NCI-H1417 treated with DMSO at 0.1 percent for 48 hours (cell line): ENCODE results near the gene CKM.

ENCODE experiments used
- DNase-seq: peaks from one replicate; lab custom pipeline; 2025; lab: John Stamatoyannopoulos, UW

CKM gene

DNA sequence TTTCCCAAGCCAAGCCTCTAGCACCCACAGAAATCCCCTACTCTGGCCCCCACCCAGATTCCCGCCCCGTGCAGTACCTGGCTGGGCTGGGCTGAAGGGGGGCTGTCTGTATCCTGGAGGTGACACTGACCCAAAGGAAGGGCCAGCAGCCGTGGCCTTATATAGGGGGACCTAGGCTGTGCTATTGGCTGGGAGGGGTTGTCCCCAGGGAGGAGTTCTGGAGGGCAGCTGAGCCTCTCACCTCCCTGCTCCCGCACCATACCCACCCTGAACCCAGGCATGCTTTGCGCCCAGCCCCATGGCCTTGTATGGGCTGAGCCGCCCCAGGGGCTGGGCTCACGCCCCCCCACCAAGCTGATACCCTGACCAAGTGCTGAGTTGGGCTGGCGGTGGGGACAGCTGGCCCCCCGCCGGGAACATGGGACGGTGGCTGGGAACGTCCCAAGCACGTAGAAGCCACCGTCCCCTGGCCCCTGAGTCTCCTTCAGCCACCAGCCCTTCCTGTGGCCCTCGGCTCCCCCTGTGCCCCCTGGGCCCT lies at the start of gene CKM:
Gene CKM, minus strand, starts transcription at position 132 of the 538 bp plus-strand sequence. CDS start 3,162 bp downstream, outside the sequence.
- no peak for DNase-seq

DNA sequence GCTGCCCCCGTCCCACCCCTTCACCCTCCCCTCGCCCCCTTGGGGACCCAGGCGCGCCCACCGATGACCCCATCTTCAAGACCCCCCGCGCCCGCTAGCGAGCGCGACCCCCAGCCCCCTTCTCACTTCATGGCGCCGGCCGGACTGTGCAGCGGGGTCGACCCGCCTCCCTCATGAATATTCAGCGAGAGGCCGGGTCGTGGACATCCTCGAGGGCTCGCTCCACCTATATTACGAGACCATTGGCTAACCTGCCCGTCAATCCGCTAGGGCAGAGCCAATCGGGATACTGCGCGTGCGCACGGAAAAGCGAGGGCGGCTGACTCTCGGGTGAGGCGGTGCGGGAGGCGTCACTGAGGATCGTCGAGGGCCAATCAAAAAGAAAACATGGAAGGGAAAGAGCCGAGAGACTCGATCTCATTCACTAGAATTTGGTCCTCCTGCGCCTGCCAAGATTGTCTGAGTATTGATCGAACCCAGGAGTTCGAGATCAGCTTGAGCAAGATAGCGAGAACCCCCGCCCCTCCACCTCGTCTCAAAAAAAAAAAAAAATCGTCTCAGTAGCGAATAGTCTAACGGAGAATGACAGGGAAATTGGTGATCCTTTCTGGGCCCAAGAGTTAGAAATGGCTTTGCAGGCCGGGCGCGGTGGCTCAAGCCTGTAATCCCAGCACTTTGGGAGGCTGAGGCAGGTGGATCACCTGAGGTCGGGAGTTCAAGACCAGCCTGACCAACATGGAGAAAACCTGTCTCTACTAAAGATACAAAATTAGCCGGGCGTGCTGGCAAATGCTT lies 47.9 kb upstream of the CKM start, which contains the start of gene ERCC2:
Gene ERCC2, minus strand, starts transcription at position 164 of the 795 bp plus-strand sequence. Its CDS starts 33 bp downstream, at position 131.
- DNase-seq: peak; percentile 78

DNA sequence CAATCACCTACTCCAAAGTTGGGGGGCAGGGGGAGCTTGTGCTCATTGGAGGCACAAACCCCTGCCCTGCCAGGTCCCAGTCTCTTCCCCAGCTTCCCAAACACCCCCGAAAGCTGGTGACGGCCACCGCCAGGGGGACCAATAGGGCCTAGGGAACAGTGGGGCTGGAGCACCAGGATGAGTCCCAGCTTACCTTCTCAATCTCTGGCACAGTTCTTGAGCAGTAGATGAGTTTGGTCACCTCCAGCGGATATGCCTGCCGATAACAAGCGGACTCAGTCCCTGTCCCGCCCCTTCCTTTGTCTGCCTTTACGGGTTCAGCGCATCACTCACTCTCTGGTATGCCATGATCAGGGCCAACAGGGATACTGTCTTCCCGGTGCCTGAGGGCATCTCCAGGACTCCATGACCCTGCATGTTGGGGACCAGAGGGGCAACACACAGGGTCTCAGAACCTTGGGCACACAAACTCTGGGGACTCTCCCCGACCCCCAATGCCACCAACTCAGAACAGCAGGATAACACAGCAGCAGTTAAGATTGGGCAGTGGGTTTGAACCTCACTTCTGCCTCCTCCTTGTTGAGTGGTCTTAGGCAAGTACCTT lies 46.2 kb upstream of the CKM start:
- no peak for DNase-seq

DNA sequence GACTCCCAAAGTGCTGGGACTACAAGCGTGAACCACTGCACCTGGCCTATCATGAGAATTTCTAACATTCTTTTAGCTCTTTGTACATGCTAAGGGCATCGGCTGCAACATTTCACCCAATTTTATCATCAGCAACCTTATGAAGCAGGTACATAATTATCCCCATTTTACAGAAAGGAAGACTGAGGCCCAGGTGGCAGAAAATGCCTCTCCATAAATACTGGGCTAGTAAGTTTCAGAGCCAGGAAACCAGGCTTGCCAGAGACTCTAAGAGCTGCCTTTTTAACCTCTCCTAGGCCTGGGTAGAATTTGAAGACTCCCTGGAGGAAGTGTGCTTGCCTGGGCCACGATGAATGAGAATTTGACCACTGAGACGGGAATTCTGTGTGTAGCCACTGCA lies 45.5 kb upstream of the CKM start:
- no peak for DNase-seq

DNA sequence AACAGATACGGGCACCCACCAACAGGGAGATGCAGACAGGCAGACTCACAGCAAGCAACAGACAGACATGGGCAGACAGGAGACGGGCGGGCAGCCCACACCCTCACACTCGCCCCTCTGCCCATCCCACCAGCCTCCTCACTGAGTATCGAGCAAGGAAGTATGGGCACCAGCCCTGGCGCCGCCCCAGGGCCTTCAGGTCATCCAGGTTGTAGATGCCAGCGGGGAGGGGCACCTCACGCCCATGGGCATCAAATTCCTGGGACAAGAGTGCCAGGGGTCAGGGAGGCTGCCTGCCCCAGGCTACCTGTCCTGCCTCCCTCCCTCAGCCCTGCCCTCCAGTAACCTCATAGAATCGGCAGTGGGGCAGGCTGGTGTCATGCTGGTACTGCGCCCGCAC lies 42.0 kb upstream of the CKM start:
- no peak for DNase-seq

DNA sequence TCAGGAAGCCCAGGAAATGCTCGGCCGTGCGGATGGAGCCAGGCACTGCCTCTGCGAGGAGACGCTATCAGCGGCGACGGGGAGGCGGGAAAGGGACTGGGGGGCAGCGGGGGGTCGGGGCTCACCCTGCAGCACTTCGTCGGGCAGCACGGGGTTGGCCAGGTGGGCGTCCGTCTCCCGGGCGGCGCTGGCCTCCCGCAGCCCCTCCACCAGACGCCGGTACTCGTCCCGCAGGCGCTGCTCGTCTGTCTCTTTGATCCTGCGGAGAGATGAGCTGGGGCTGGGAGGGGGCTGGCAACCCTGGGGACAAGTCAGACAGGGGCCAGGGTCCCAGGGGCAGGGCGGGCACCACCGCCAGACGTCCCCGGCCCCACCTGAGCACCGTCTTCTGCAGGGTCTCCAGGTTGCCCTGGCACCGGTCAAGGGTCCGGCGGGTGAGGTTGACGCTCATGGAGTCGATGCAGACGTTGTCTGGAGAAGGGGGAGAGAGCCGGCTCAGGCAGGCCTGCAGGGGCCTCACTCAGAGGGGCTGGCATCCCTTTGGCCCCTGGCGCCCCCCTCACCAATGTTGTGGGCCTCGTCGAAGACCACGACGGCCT lies 41.3 kb upstream of the CKM start:
- DNase-seq: no peak

DNA sequence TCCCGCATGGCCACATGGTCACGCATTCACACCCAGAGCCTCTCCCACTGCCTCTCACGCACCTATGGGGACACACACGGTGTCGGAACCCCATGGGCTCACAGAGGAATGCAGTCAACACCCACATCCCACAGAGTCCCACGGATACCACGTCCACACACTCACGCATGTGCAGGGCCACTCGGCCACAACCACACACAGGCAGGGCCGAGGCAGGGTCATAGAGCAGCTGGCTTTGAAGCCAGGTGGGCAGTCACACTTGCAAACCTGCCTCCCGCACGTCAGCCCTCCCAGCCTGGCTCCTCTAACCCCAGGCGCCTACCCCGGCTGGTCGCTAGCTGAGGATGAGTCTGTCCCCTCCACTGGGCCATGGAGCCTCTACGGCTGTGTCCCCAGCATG lies 39.6 kb upstream of the CKM start:
- no peak for DNase-seq

DNA sequence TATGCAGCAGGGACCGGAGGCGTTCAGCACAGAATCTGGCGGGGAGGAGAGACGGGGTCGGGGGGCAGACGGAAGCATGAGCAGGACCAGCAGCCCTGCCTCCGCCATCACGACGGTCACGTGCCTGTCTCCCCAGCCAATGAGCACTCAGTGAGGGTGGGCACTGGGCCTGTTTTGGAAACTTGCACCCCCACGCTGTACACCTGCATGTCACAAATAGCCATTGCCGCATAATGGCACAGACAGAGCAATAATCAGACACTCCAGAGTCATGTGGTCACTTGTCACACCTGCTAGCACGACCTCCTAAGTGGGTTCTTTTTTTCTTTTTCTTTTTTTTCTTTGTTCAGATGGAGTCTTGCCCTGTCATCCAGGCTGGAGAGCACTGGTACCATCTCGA lies 38.9 kb upstream of the CKM start:
- no peak for DNase-seq

DNA sequence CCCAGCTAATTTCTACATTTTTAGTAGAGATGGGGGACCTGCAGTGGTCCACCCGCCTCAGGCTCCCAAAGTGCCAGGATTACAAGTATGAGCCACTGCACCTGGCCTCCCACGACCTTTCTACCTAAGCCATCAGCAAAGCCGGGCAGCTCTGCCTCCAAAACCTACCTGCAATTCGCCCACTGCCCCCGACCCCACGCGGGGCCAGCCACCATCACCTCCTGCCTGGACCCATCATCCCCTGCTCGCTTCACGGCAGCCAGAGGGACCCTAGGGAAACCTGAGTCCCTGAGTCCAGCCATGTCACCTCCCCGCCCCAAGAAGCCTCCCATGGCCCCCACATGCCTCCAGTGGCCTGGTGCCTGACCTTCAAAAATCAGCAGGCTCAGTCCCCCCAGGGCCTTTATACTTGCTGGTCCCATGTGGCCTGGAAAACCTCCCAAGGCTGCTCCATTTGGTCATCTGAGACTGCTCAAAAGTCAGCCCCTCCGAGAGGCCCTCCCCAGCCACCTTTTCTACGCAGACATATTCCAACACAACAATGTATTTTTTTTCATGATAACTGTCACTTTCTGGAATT lies 35.6 kb upstream of the CKM start:
- DNase-seq: no peak

DNA sequence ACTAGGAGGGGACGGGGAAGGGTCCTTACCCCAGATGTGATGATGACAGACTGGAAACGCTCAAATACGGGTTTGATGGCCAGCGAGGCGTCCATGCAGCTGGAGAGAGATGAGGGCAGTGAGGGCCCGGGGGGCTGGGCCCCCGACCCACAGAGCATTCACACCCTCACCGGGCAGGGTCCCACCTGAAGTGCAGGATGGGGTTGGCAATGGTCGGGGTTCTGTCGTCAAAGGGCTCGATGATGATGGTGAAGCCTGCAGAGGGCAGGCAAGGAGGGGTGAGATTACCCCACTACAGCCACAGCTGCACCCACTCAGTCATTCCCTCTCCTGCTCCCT lies 34.7 kb upstream of the CKM start:
- DNase-seq: no peak

DNA sequence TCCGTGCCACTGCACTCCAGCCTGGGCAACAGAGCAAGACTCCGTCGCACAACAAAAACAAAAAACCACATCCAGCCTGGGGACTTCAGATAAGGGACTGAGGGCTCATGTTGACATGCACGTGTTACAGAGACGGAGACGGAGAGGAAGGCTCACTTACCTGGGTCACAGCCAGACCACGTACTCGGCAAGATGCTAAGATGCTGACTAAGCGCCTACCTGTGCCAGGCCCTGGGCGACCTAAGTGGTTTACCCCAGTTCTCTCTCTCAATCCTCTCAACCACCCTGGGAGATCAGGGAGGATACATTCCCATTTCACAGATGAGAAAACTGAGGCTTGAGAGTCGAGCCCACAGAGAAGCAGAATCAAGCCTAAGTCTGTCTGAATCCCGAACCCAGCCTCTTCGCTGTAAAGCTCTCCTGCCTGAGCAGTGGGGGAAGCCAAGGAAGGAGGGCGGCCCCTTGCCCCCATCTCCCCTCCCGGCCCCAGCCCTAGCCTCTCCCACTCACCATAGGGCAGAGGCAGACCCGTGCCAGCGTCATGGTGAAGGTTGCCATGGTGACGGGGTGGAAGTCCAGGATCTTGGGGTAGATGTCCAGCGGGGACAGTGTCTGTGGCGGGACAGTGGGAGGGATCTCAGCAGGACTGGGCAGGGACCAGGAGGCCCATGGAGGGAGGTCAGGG lies 34.2 kb upstream of the CKM start:
- DNase-seq: no peak

DNA sequence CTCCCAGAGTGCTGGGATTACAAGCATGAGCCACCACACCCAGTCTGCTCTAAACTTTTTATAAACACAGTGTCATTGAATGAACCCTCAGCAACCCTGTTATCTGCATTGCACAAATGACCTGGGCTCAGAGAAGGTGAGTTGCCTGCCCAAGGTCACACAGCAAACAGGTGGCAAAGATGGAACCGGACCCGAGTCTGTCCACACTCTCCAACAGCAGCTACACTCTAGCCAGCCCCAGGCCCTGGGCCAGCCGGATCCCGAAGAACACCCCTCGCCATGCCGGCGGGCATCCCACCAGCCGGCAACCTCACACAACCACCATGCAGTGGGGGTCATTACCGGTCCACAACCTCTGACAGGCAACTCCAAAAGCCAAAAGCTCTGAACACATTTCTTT lies 33.2 kb upstream of the CKM start:
- DNase-seq: no peak

DNA sequence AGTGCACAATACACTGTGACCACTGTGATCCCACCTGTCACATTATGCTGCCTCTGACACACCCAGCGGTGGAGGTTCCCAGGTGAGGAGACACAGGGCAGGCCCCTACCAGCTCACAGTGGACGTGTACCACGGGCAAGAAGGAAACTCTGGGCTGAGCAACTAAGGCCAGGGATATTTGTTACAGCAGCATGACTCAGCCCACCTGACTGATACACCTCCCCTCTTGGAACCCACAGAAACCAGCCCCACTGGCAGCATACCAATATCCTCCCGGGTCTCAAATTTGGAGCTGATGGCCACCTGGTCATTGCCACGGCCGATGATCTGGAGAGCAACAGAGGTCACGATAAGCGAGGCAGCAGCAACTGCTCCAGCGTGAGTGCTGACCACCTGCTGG lies 32.7 kb upstream of the CKM start:
- DNase-seq: no peak

DNA sequence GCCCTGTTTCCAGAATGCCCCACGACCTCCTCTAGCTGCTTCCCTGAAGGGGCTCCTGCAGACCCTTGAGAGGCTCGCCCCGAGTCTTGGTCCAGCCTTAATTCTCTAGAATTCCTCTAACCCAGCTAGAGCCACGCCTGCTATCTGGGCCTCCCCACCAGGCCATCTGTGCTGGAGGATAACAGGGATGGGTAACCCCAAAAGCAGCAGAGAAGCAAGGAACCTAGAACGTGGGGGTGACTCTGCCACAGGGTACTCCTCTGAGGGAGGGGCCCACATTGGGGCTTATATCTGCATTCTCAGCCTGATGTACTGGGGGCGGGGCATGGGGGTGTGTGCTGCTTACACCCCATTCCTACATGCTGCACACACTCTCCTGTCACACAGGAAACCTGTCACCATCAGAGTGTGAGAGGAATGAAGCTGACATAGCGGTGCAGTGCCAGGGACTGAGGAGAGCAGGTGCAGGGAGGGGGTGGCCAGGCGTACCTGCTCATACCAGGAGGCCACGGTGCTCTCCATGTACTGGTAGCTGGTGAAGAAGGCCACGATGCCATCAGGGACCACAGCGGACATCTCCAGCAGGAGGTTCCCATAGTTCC lies 31.7 kb upstream of the CKM start:
- DNase-seq: no peak

DNA sequence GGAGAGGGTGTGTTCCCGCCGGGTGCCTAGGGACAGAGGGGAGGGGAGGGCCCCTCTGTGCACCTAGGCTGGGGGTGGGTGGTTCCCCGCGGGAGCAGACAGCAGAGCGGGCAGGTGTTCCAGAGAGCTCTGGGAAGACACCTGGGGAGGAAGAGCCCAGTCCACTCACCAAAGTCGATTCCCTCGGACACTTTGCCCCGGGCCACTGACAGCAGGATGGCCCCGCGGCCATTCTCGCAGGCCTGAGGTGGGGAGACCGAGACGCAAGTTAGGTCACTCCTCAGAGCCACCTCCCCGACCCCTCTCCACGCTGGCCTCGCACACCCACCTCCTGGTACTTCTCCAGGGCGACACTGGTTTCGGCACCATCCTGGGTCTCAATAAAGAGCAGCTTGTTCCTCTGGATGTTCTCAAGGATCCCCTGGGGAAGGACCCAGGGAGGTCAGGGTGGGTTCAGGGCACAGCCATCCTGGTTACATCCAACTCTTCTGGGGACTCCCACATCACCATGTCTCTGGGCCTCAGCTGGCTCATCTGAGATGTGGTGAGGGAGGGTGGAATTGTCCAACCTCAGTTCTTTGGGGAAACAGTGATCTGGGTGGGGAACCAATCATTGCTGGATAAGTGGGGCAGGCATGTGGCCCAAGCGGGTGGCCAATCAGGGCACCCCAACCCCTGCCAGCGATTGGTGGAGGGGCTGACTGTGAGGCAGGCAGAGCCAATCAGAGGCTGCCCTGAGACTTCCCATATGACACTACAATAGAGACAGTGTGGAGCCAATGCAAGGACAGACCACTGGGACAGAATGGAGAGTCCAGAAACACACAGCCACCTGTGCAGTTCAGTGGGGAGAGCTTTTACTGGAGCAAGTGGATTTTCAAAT lies 30.5 kb upstream of the CKM start:
- no peak for DNase-seq

DNA sequence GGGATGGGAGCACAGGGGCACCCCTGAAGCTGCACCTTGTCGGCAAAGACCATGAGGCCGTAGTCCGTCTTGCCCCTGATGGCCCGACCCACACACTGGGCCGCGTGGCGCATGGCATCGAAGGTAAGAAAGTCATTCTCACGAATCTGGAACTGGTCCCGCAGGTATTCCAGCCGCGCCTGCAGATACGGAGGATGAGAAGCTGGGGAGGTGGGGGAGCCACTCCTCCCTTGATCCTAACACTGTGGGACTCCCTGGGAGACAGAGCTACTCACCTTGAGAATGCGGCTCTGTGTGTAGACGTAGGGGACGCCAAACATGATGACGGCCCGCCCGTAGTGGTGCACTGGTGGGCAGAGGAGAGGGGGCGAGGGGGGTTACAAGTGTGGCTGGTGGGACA lies 29.8 kb upstream of the CKM start:
- no peak for DNase-seq

DNA sequence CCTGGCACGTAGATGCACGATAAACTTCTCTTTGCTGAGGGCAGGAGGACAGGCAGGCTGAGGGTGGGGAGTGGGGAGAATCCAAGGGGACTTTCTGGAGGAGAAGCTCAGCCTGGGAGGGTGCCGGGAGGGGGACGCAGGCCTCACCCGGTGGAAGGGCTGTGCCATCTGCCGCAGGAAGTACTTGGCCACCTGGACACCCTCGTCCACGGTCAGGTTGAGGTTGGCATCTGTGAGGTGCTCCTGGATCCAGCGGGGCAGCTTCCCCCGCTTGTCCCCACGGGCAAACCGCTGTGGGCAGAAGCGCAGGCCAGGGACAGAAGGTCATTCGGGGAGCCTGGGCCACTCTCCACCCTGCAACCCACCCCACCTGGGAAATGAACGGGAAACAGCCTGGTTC lies 29.4 kb upstream of the CKM start:
- no peak for DNase-seq

DNA sequence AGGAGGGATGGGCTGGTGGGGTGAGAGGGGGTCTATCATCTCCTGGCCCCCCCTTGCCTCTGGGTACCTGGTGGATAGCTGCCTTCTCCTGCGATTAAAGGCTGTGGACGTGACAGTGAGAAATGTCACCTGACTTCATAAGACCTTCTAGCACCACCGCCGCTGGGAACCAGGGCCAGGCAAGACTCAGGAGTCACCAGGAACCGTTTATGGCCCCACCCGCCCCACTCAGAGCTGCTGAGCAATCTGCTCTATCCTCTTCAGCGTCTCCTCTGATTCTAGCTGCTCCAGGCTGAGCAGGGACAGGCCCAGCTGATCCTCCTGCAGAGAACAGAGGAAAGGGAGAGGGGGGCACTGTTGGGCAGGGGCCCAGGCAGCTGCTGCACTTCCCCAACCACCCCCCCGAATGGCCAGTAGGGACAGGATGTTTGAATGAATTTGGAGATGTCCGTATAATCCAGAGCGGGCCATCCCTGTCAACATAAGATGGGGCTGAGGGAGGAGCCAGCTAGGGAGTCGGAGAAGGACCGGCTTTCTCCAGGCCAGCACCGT lies 28.8 kb upstream of the CKM start:
- no peak for DNase-seq

DNA sequence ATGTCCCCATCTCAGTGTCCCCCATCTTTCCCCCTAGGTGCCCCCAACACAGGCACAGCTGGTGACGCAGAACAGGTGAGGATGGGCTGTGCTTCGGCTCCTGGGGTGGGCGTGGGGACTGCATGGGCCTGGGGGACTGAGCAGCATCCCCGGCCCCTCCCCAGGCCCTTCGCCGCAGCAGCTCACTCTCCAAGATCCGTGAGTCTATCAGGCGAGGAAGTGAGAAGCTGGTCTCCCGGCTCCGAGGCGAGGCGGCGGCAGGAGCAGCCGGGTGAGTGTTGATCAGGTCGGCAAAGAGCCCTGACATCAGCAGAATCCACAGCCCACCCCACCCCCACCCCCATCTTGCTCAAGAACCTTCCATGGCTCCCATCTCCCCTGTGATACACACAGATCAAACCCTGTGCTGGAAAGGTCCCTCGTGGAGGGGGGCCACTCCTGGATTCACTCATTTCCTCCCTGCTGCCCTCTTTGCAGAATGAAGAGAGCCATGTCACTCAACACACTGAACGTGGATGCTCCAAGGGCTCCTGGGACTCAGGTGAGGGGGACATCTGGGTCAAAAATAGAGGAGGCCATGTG lies 27.9 kb upstream of the CKM start:
- no peak for DNase-seq

DNA sequence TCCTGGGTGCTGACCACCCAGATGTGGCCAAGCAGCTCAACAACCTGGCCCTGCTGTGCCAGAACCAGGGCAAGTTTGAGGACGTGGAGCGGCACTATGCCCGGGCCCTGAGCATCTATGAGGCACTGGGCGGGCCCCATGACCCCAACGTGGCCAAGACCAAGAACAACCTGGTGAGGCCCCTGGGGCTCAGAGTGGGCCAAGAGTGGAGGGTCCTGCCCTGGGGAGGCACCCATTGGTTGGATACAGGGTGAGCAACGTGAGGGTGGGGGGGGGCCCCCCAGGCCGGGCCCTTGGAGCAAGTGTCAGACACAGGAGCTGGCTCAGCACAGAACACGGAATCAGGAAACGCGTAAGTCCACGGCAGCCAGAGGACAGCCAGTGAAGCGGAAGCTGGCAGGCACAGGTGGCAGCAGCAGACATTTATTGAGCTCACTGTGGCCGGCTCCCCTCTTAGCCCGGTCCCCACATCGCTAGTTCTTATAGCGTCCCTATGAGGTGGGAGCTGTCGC lies 26.8 kb upstream of the CKM start:
- no peak for DNase-seq
